Measurements from ENCODE around the gene CST3. TPM values are rescaled to one million over a fixed set of nuclear protein-coding genes. Genes with fewer than 3 reads are reported as not detected.

CST3 gene
- polyA plus RNA-seq, 1 donor from 2014 or later = 54.6 TPM

- TF ChIP-seq POLR2AphosphoS5 (IDR thresholded peaks at IDR 0.05) = no peak
- no peak for TF ChIP-seq TAF1 (IDR thresholded peaks at IDR 0.05; ENCODE audit: low read depth)
- no peak for TF ChIP-seq REST (IDR thresholded peaks at IDR 0.05; ENCODE audit: borderline replicate concordance)
- no peak for TF ChIP-seq CTCF (IDR thresholded peaks at IDR 0.05; ENCODE audit: poor library complexity, severe bottlenecking)
- no peak for TF ChIP-seq EP300 (conservative IDR thresholded peaks at IDR 0.05; ENCODE audit: poor library complexity, severe bottlenecking)
- TF ChIP-seq SMC3 (conservative IDR thresholded peaks at IDR 0.05; ENCODE audit: poor library complexity) = no peak
- no peaks in the 10 kb centered on the region for H3F3A ChIP-seq (ENCODE audit: insufficient read depth, low read length, poor library complexity, severe bottlenecking)
- no peaks in the 10 kb centered on the region for H3K36me3 ChIP-seq (ENCODE audit: insufficient read depth, low read length)
- H3K79me2 ChIP-seq (replicated peaks; ENCODE audit: insufficient read depth, low read length) = no peaks in the 10 kb centered on the region
- no peak overlapping the region for H3K9ac ChIP-seq (ENCODE audit: low read length)
- no peaks in the 10 kb centered on the region for H3K9me3 ChIP-seq (ENCODE audit: low read length)
- H2AFZ ChIP-seq (ENCODE audit: low read depth, low read length) = no peak overlapping the region
- H3K9me2 ChIP-seq (ENCODE audit: insufficient read depth, low read length) = no peaks in the 10 kb centered on the region
- no peak overlapping the region for H3K4me2 ChIP-seq (ENCODE audit: low read length)
- no peak overlapping the region for H3K4me3 ChIP-seq (ENCODE audit: low read length)
- H3K27me3 ChIP-seq (ENCODE audit: insufficient read depth, low read depth, low read length) = no peaks in the 10 kb centered on the region
- no peak overlapping the region for H3K27ac ChIP-seq (ENCODE audit: low read length)
- H4K20me1 ChIP-seq (ENCODE audit: insufficient read depth) = no peaks in the 10 kb centered on the region
Measured at GRCh38 chr20:23612396-23612795, 25.4 kb downstream of the CST3 start.

- Histone ChIP-seq H3K36me3 (ENCODE audit: insufficient read depth, low read length) (no peaks in the 10 kb centered on the region), H3K4me2 (ENCODE audit: low read length) (no peak overlapping the region), H3F3A (ENCODE audit: insufficient read depth, low read length, poor library complexity, severe bottlenecking) (no peaks in the 10 kb centered on the region), H3K9me3 (ENCODE audit: low read length) (no peaks in the 10 kb centered on the region), H3K9me2 (ENCODE audit: insufficient read depth, low read length) (no peaks in the 10 kb centered on the region), H2AFZ (ENCODE audit: low read depth, low read length) (no peak overlapping the region), H3K27ac (ENCODE audit: low read length) (no peak overlapping the region), H3K9ac (ENCODE audit: low read length) (no peak overlapping the region), H3K79me2 (replicated peaks; ENCODE audit: insufficient read depth, low read length) (no peaks in the 10 kb centered on the region), H3K27me3 (ENCODE audit: insufficient read depth, low read depth, low read length) (no peaks in the 10 kb centered on the region), H4K20me1 (ENCODE audit: insufficient read depth) (no peaks in the 10 kb centered on the region), H3K4me3 (ENCODE audit: low read length) (no peak overlapping the region)
- TF ChIP-seq RAD21 (conservative IDR thresholded peaks at IDR 0.05) (no peak), MXI1 (conservative IDR thresholded peaks at IDR 0.05; ENCODE audit: poor library complexity, severe bottlenecking) (no peak), CTCF (IDR thresholded peaks at IDR 0.05; ENCODE audit: poor library complexity, severe bottlenecking) (no peak), POLR2AphosphoS5 (IDR thresholded peaks at IDR 0.05) (no peak)
Measured at GRCh38 chr20:23609486-23610109, 28.2 kb downstream of the CST3 start.
